GM12878 (cell line): ENCODE measurements around the gene PSMA2.

Experiments used
- GABPA ChIP-seq: IDR thresholded peaks from 2 replicates; pipeline ENCODE4 v1.6.1; 2014; ENCODE audit warnings: antibody characterized with exemption, low read depth, mild to moderate bottlenecking, inconsistent platforms
- TF ChIP-seq, protein P1 (sequence below), 3 experiments: IDR thresholded peaks in 2 of 3; conservative IDR thresholded peaks in 1 of 3; 2 replicates each; pipeline ENCODE4 v1.5.1; 2011; ENCODE audit warnings: low read depth in 3 of 3, low read length in 3 of 3, mild to moderate bottlenecking in 3 of 3, control low read depth in 2 of 3, moderate library complexity in 2 of 3, inconsistent platforms in 1 of 3, mixed read lengths in 1 of 3; ENCODE audit not compliant: control insufficient read depth in 2 of 3, insufficient read depth in 1 of 3; ENCODE audit errors: extremely low read depth in 1 of 3

DNA sequence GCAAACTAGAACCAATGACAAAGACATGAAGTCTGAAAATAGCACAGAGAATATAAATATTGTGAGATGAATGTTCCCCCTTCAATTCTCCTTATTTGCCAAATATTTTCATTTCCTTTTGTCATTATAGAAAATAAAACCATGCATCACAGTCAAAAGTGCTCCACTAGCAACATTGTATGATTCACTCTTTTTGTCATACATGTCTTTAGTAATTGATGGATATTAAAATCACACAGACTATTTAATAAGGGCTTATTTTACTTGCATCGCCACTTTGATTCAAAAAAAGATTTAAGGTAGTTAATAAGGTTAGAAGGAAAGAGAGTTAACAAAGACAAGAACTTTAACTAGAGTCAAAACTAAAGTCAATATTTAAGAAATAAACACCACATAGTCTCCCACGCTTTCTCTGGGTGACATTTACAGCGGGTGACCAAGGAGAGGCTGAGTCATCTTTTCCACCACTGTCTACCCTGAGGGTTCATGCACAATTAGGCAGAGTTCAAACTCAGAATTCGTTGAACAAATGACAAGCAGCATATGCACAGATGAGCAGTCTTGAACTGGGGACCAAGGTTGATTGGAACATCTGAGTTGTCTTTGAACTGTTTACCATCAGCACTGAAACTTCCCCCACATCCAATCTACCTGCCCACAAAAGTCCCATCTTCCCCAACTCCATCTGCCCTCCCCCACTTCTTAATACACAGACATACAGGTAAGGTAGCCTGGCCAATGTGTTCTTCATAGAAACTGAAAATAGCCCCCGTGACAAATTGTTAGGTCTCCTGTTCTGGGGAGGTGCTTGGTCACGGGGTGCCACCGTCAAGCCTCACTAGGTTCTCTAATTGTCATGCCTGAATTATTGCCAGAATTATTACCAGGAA, 62.6 kb downstream of the PSMA2 start:
- peak; percentile 60; the same call in 1 of the 2 replicates for TF ChIP-seq GABPA
- TF ChIP-seq, protein P1, sequence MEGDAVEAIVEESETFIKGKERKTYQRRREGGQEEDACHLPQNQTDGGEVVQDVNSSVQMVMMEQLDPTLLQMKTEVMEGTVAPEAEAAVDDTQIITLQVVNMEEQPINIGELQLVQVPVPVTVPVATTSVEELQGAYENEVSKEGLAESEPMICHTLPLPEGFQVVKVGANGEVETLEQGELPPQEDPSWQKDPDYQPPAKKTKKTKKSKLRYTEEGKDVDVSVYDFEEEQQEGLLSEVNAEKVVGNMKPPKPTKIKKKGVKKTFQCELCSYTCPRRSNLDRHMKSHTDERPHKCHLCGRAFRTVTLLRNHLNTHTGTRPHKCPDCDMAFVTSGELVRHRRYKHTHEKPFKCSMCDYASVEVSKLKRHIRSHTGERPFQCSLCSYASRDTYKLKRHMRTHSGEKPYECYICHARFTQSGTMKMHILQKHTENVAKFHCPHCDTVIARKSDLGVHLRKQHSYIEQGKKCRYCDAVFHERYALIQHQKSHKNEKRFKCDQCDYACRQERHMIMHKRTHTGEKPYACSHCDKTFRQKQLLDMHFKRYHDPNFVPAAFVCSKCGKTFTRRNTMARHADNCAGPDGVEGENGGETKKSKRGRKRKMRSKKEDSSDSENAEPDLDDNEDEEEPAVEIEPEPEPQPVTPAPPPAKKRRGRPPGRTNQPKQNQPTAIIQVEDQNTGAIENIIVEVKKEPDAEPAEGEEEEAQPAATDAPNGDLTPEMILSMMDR (IDR thresholded peaks at IDR 0.05 in 2 of 3, conservative IDR thresholded peaks at IDR 0.05 in 1 of 3; ENCODE audit: control insufficient read depth in 2 of 3, extremely low read depth in 1 of 3, insufficient read depth in 1 of 3, low read depth in 3 of 3, low read length in 3 of 3) = no peak
